HCT116 (cell line): ENCODE measurements around the gene KIRREL3. TPM values are rescaled to one million over a fixed set of nuclear protein-coding genes. Genes with fewer than 3 reads are reported as not detected.

Experiments used
- ATAC-seq: fragments of 200-7000 bp; cut with Tn5 transposase; 2 replicates; pipeline ENCODE4 v1.9.1; 2020; ENCODE audit warnings: mild to moderate bottlenecking, moderate library complexity
- BruUV-seq: library from RNA; stranded (reverse); fragments of 400-500 nt; replicated peaks from 2 replicates; lab custom pipeline; 2021; lab: Mats Ljungman, UMichigan
- CTCF ChIA-PET: fragments of 300-600 bp; sonication (Branson Sonifier 250); formaldehyde crosslinking; loops from one replicate; lab custom pipeline; 2021; ENCODE audit warnings: antibody characterized with exemption; lab: Charles Lee
- POLR2A ChIA-PET: fragments of 300-600, 350-600 bp; sonication (Branson Sonifier 250); formaldehyde crosslinking; loops from one replicate; lab custom pipeline; 2021; ENCODE audit warnings: antibody characterized with exemption; lab: Charles Lee
- RAD21 ChIA-PET, 2 experiments: fragments of 300-600 bp; sonication (Branson Sonifier 250); formaldehyde crosslinking; loops; one replicate each; lab custom pipeline; 2023; ENCODE audit warnings: low total read pairs in 2 of 2; ENCODE audit not compliant: uncharacterized antibody in 2 of 2, unreplicated experiment in 2 of 2, low non-redundant PET in 1 of 2; lab: Charles Lee
- DNase-seq: peaks from one replicate; pipeline ENCODE4 v3.0.0-alpha.2; 2010; ENCODE audit warnings: low read depth, low spot score
- H2AFZ ChIP-seq: fragments of 200-600 bp; shearing (Covaris generic), sonication (generic); 2 replicates; pipeline ENCODE4 v1.6.1; 2017; ENCODE audit warnings: low read depth, mixed run types, mixed read lengths, antibody characterized with exemption, low read length; ENCODE audit not compliant: poor library complexity, severe bottlenecking
- H3K27ac ChIP-seq: 2 replicates; pipeline ENCODE4 v1.5.1; 2012; ENCODE audit warnings: low read depth, low read length
- H3K27me3 ChIP-seq: fragments of 200-600 bp; sonication (generic); 2 replicates; pipeline ENCODE4 v1.6.1; 2016; ENCODE audit warnings: mixed run types, low read length, mixed read lengths; ENCODE audit not compliant: insufficient read depth
- H3K36me3 ChIP-seq, 2 experiments: fragments of 200-500 bp in 1 of 2; fragments of 200-600 bp in 1 of 2; sonication (Bioruptor generic) in 1 of 2; sonication (generic) in 1 of 2; 2 replicates each; pipeline versions ENCODE4 v1.5.1 to v1.6.1; 2014 to 2016; ENCODE audit warnings: low read length in 2 of 2, inconsistent platforms in 1 of 2, mixed read lengths in 1 of 2, mixed run types in 1 of 2; ENCODE audit not compliant: insufficient read depth in 2 of 2, control insufficient read depth in 1 of 2
- H3K4me1 ChIP-seq, 2 experiments: fragments of 200-600 bp in 1 of 2; sonication (generic) in 1 of 2; 2 replicates each; pipeline versions ENCODE4 v1.5.1 to v1.6.1; 2012 to 2017; ENCODE audit warnings: low read length in 2 of 2, inconsistent platforms in 1 of 2, mild to moderate bottlenecking in 1 of 2, mixed read lengths in 1 of 2, mixed run types in 1 of 2, moderate library complexity in 1 of 2; ENCODE audit not compliant: insufficient read depth in 2 of 2, control insufficient read depth in 1 of 2
- H3K4me2 ChIP-seq: fragments of 200-600 bp; sonication (generic); 2 replicates; pipeline ENCODE4 v1.6.1; 2017; ENCODE audit warnings: mixed run types, low read length, mixed read lengths
- H3K4me3 ChIP-seq, 2 experiments: fragments of 200-600 bp in 1 of 2; sonication (generic) in 1 of 2; replicated peaks in 1 of 2; 2 replicates each; pipeline ENCODE4 v1.5.1; 2011 to 2016; ENCODE audit warnings: low read length in 2 of 2, control low read depth in 1 of 2, low read depth in 1 of 2, mild to moderate bottlenecking in 1 of 2, mixed read lengths in 1 of 2, mixed run types in 1 of 2
- H3K79me2 ChIP-seq: fragments of 200-600 bp; sonication (generic); 2 replicates; pipeline ENCODE4 v1.6.1; 2017; ENCODE audit warnings: mild to moderate bottlenecking, mixed run types, low read length, moderate library complexity, mixed read lengths; ENCODE audit not compliant: insufficient read depth
- H3K9ac ChIP-seq: fragments of 200-600 bp; sonication (generic); 2 replicates; pipeline ENCODE4 v1.6.1; 2016; ENCODE audit warnings: low read length, mixed read lengths
- H3K9me2 ChIP-seq: fragments of 200-600 bp; sonication (generic), shearing (Covaris generic); 2 replicates; pipeline ENCODE4 v1.6.1; 2017; ENCODE audit warnings: mixed run types, mild to moderate bottlenecking, moderate library complexity; ENCODE audit not compliant: insufficient read depth
- H3K9me3 ChIP-seq, 2 experiments: fragments of 200-500 bp in 1 of 2; fragments of 200-600 bp in 1 of 2; sonication (Bioruptor generic) in 1 of 2; sonication (generic) in 1 of 2; 2 replicates each; pipeline ENCODE4 v1.6.1; 2014 to 2017; ENCODE audit warnings: low read length in 2 of 2, mixed read lengths in 2 of 2, inconsistent platforms in 1 of 2, low read depth in 1 of 2, mild to moderate bottlenecking in 1 of 2, mixed run types in 1 of 2, moderate library complexity in 1 of 2; ENCODE audit not compliant: control insufficient read depth in 1 of 2, insufficient read depth in 1 of 2
- H4K20me1 ChIP-seq: fragments of 200-600 bp; sonication (generic), shearing (Covaris generic); 2 replicates; pipeline ENCODE4 v1.6.1; 2017; ENCODE audit warnings: mixed run types, mild to moderate bottlenecking, moderate library complexity; ENCODE audit not compliant: insufficient read depth
- CBX3 ChIP-seq: IDR thresholded peaks from 2 replicates; pipeline ENCODE4 v1.6.1; 2012; ENCODE audit warnings: low read depth
- EGR1 ChIP-seq: IDR thresholded peaks from 2 replicates; pipeline ENCODE4 v1.6.1; 2012; ENCODE audit warnings: low read depth
- EZH2phosphoT487 ChIP-seq: fragments of 200-600 bp; IDR thresholded peaks from 2 replicates; pipeline ENCODE4 v1.6.1; 2018; ENCODE audit warnings: antibody characterized with exemption, borderline replicate concordance
- FOSL1 ChIP-seq: IDR thresholded peaks from 2 replicates; pipeline ENCODE4 v1.6.1; 2012; ENCODE audit warnings: low read depth
- JUND ChIP-seq: IDR thresholded peaks from 2 replicates; pipeline ENCODE4 v1.6.1; 2012
- ZNF274 ChIP-seq: fragments of 200-500 bp; sonication (Bioruptor generic); IDR thresholded peaks from 2 replicates; pipeline ENCODE4 v1.6.1; 2014; ENCODE audit warnings: mild to moderate bottlenecking, low read depth, low read length, inconsistent platforms
- intact Hi-C: fragments of 100-400 bp; cut with micrococcal nuclease; formaldehyde crosslinking; loops from 2 replicates; pipeline ENCODE4 v1.10.0; 2022
- total RNA-seq: library from RNA; stranded (reverse); gene quantifications from one replicate; pipeline ENCODE4 v1.2.1, GENCODE V29; 2021; ENCODE audit not compliant: unreplicated experiment
- TF ChIP-seq, protein P1 (sequence below): IDR thresholded peaks from 2 replicates; pipeline ENCODE4 v1.6.1; 2012
- TF ChIP-seq, protein P2 (sequence below): IDR thresholded peaks from 2 replicates; pipeline ENCODE4 v1.6.1; 2012; ENCODE audit warnings: low read depth

The KIRREL3 gene
- total RNA-seq, 1 experiment from 2014 or later: not detected

DNA sequence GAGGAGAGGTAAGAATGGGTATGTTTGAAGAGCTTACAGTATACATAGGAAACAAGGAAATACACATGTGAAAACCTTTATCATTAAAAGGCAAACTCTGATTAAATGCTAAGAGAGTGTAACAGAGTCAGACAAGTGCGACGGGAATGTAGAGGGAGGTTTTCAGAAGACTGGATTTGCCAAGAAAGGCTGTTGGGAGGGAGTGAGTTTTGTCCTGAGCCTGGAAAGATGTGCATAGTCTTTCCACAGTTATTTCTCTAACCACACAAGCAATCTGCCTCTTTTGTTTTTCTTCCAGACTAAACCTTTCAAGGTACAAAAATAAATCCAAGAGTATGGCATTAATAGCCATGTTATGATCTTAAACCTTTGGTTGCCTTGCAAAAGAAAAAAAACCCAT is 170.9 kb downstream of the KIRREL3 start:
- intact Hi-C loops: no loop called here
- no peak overlapping the region for H3K4me3 ChIP-seq
- H3K4me1 ChIP-seq: no peaks in the 10 kb centered on the region
- no peak overlapping the region for H3K27ac ChIP-seq
- no peak overlapping the region for H3K9ac ChIP-seq
- BruUV-seq: no TSS peak
- H3K79me2 ChIP-seq: no peaks in the 10 kb centered on the region
- POLR2A ChIA-PET: no interaction called here
- TF ChIP-seq EZH2phosphoT487 (no peak), EGR1 (no peak), JUND (no peak), ZNF274 (no peak), FOSL1 (no peak), CBX3 (no peak)
- TF ChIP-seq, protein P1, sequence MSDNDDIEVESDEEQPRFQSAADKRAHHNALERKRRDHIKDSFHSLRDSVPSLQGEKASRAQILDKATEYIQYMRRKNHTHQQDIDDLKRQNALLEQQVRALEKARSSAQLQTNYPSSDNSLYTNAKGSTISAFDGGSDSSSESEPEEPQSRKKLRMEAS: no peak
- TF ChIP-seq, protein P2, sequence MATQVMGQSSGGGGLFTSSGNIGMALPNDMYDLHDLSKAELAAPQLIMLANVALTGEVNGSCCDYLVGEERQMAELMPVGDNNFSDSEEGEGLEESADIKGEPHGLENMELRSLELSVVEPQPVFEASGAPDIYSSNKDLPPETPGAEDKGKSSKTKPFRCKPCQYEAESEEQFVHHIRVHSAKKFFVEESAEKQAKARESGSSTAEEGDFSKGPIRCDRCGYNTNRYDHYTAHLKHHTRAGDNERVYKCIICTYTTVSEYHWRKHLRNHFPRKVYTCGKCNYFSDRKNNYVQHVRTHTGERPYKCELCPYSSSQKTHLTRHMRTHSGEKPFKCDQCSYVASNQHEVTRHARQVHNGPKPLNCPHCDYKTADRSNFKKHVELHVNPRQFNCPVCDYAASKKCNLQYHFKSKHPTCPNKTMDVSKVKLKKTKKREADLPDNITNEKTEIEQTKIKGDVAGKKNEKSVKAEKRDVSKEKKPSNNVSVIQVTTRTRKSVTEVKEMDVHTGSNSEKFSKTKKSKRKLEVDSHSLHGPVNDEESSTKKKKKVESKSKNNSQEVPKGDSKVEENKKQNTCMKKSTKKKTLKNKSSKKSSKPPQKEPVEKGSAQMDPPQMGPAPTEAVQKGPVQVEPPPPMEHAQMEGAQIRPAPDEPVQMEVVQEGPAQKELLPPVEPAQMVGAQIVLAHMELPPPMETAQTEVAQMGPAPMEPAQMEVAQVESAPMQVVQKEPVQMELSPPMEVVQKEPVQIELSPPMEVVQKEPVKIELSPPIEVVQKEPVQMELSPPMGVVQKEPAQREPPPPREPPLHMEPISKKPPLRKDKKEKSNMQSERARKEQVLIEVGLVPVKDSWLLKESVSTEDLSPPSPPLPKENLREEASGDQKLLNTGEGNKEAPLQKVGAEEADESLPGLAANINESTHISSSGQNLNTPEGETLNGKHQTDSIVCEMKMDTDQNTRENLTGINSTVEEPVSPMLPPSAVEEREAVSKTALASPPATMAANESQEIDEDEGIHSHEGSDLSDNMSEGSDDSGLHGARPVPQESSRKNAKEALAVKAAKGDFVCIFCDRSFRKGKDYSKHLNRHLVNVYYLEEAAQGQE: no peak
- TF ChIP-seq, all 23 proteins: peak for 0
- CTCF ChIA-PET: no interaction called here
- Histone ChIP-seq H2AFZ (no peak overlapping the region), H3K9me3 (no peaks in the 10 kb centered on the region), H3K4me2 (no peak overlapping the region), H3K9me2 (no peaks in the 10 kb centered on the region), H4K20me1 (no peaks in the 10 kb centered on the region), H3K27me3 (peaks cover 16% of the 10 kb centered on the region; the same call in 1 of the 2 replicates), H3K36me3 (no peaks in the 10 kb centered on the region)
- ATAC-seq: no peak
- DNase-seq: no peak
- RAD21 ChIA-PET: no interaction called here
